NT2/D1 (cell line): ENCODE measurements around the gene MXD4.

Source experiments
- SUZ12 ChIP-seq: IDR thresholded peaks from 2 replicates; pipeline ENCODE4 v1.6.1; 2011; ENCODE audit not compliant: insufficient read length, insufficient read depth; ENCODE audit errors: extremely low read depth
- YY1 ChIP-seq: IDR thresholded peaks from 2 replicates; pipeline ENCODE4 v1.6.1; 2011; ENCODE audit not compliant: insufficient read length, insufficient read depth
- ZNF274 ChIP-seq: IDR thresholded peaks from 2 replicates; pipeline ENCODE4 v1.6.1; 2011; ENCODE audit warnings: mild to moderate bottlenecking, low read depth, low read length

- TF ChIP-seq YY1: no peak
- no peak for TF ChIP-seq ZNF274
- TF ChIP-seq SUZ12: no peak
These were observed 42.6 kb downstream of the MXD4 start for GRCh38 chr4:2219233-2219760.
